HepG2 (cell line): ENCODE data around the gene E2F1. TPM values are rescaled to one million over a fixed set of nuclear protein-coding genes. Genes with fewer than 3 reads are reported as not detected.
A peak's percentile ranks its signal among the peaks of the same experiment; 100 is the strongest.

Experiments used
- CCAR2 ChIP-seq: fragments of 200-400 bp; formaldehyde crosslinking; optimal IDR thresholded peaks from 2 replicates; pipeline ENCODE3; 2018; ENCODE audit warnings: low read depth, mild to moderate bottlenecking, low read length, moderate library complexity
- JUNB ChIP-seq: sonication (generic); formaldehyde crosslinking; IDR thresholded peaks from 2 replicates; pipeline ENCODE4 v1.8.0; 2022; ENCODE audit warnings: missing genetic modification reagents, mild to moderate bottlenecking, borderline replicate concordance
- MAX ChIP-seq: IDR thresholded peaks from 2 replicates; pipeline ENCODE4 v1.6.1; 2012; ENCODE audit warnings: inconsistent platforms
- MXD4 ChIP-seq: IDR thresholded peaks from 2 replicates; pipeline ENCODE4 v1.6.1; 2016; ENCODE audit warnings: mild to moderate bottlenecking, missing biosample characterization, missing genetic modification reagents
- RELA ChIP-seq: sonication (generic); formaldehyde crosslinking; IDR thresholded peaks from 2 replicates; pipeline ENCODE4 v1.4.0; 2020; ENCODE audit warnings: missing genetic modification reagents
- SIN3B ChIP-seq: fragments of 150-350 bp; IDR thresholded peaks from 2 replicates; pipeline ENCODE4 v1.6.1; 2014; ENCODE audit warnings: low read length
- TBP ChIP-seq: sonication (generic); formaldehyde crosslinking; IDR thresholded peaks from 2 replicates; pipeline ENCODE4 v1.5.0; 2020; ENCODE audit warnings: missing genetic modification reagents
- ZBTB38 ChIP-seq: sonication (generic); formaldehyde crosslinking; IDR thresholded peaks from 2 replicates; pipeline ENCODE4 v1.5.1; 2020; ENCODE audit warnings: mild to moderate bottlenecking, missing genetic modification reagents
- ZFP36L2 ChIP-seq: sonication (generic); formaldehyde crosslinking; IDR thresholded peaks from 2 replicates; pipeline ENCODE4 v1.4.0; 2020; ENCODE audit warnings: missing genetic modification reagents
- ZMAT5 ChIP-seq: sonication (generic); formaldehyde crosslinking; IDR thresholded peaks from 2 replicates; pipeline ENCODE4 v1.5.0; 2020; ENCODE audit warnings: mild to moderate bottlenecking, low read depth, missing genetic modification reagents, borderline replicate concordance
- ZMYM3 ChIP-seq: sonication (generic); formaldehyde crosslinking; IDR thresholded peaks from 2 replicates; pipeline ENCODE4 v1.5.1; 2020; ENCODE audit warnings: mild to moderate bottlenecking, missing genetic modification reagents
- ZNF704 ChIP-seq: sonication (generic); formaldehyde crosslinking; IDR thresholded peaks from 2 replicates; pipeline ENCODE4 v1.8.1; 2023; ENCODE audit warnings: mild to moderate bottlenecking, inconsistent platforms, moderate library complexity, missing genetic modification reagents, borderline replicate concordance
- ZNF781 ChIP-seq: sonication (generic); formaldehyde crosslinking; IDR thresholded peaks from 2 replicates; pipeline ENCODE4 v1.5.1; 2020; ENCODE audit warnings: borderline replicate concordance, mild to moderate bottlenecking, missing genetic modification reagents; ENCODE audit errors: not compliant biosample characterization
- ZSCAN21 ChIP-seq: sonication (generic); formaldehyde crosslinking; IDR thresholded peaks from 2 replicates; pipeline ENCODE4 v1.8.0; 2022; ENCODE audit warnings: mild to moderate bottlenecking, missing genetic modification reagents, moderate library complexity, borderline replicate concordance
- polyA plus RNA-seq, 8 experiments: library from polyadenylated mRNA; depleted of rRNA in 3 of 8; stranded (reverse) in 7 of 8; unstranded in 1 of 8; fragments of >200 nt; fragmentation: Illumina TruSeq in 4 of 8; extraction: Trizol in 4 of 8; gene quantifications; 2 replicates each; pipeline versions ENCODE4 v1.2.1 to v1.2.3, GENCODE V29; 2011 to 2016; ENCODE audit warnings: low read depth in 4 of 8, missing spikeins in 1 of 8, mixed read lengths in 1 of 8; ENCODE audit not compliant: insufficient read depth in 1 of 8
- total RNA-seq, 5 experiments: library from RNA; depleted of rRNA; stranded (reverse); fragments of >200 nt; fragmentation: Illumina TruSeq; extraction: Trizol; gene quantifications; 2 replicates each; pipeline ENCODE4 v1.2.3, GENCODE V29; 2016; ENCODE audit warnings: low read depth in 1 of 5
- TF ChIP-seq, protein P1 (sequence below), 2 experiments: sonication (generic) in 1 of 2; formaldehyde crosslinking in 1 of 2; IDR thresholded peaks; 2 replicates each; pipeline versions ENCODE4 v1.5.1 to v1.6.1; 2011 to 2020; ENCODE audit warnings: borderline replicate concordance in 1 of 2, low read depth in 1 of 2, low read length in 1 of 2, mild to moderate bottlenecking in 1 of 2, missing genetic modification reagents in 1 of 2, moderate library complexity in 1 of 2
- TF ChIP-seq, protein P2 (sequence below): sonication (generic); formaldehyde crosslinking; IDR thresholded peaks from 2 replicates; pipeline ENCODE4 v1.5.0; 2020; ENCODE audit warnings: mild to moderate bottlenecking, missing genetic modification reagents
- TF ChIP-seq, protein P3 (sequence below), 2 experiments: sonication (generic) in 1 of 2; formaldehyde crosslinking in 1 of 2; IDR thresholded peaks; 2 replicates each; pipeline versions ENCODE4 v1.6.1 to v1.9.0; 2014 to 2022; ENCODE audit warnings: antibody characterized with exemption in 1 of 2, borderline replicate concordance in 1 of 2, inconsistent platforms in 1 of 2, low read depth in 1 of 2, missing genetic modification reagents in 1 of 2

E2F1 gene
- total and polyA plus RNA-seq, 2 of the 13 experiments (the other 11 are each of a cell fraction or from before 2014, with no cell fraction given) = 25.5 to 39.4 TPM

GRCh38 chr20:33673114-33673409, 13.1 kb downstream of the E2F1 start (continued):
- TF ChIP-seq, protein P1, sequence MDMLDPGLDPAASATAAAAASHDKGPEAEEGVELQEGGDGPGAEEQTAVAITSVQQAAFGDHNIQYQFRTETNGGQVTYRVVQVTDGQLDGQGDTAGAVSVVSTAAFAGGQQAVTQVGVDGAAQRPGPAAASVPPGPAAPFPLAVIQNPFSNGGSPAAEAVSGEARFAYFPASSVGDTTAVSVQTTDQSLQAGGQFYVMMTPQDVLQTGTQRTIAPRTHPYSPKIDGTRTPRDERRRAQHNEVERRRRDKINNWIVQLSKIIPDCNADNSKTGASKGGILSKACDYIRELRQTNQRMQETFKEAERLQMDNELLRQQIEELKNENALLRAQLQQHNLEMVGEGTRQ (IDR thresholded peaks at IDR 0.05; ENCODE audit: low read depth, low read length) = no peak
- TF ChIP-seq, protein P1 (CRISPR knock-in tag; IDR thresholded peaks at IDR 0.05; ENCODE audit: borderline replicate concordance) = no peak
- no peak for TF ChIP-seq ZBTB38
- TF ChIP-seq MAX = no peak
- peak; percentile 79; the same call in 1 of the 2 replicates for TF ChIP-seq TBP (CRISPR knock-in tag)
- TF ChIP-seq RELA (CRISPR knock-in tag) = no peak
- no peak for TF ChIP-seq ZFP36L2 (CRISPR knock-in tag)
- TF ChIP-seq JUNB (CRISPR knock-in tag) = no peak
- no peak for TF ChIP-seq SIN3B
- TF ChIP-seq, protein P2, sequence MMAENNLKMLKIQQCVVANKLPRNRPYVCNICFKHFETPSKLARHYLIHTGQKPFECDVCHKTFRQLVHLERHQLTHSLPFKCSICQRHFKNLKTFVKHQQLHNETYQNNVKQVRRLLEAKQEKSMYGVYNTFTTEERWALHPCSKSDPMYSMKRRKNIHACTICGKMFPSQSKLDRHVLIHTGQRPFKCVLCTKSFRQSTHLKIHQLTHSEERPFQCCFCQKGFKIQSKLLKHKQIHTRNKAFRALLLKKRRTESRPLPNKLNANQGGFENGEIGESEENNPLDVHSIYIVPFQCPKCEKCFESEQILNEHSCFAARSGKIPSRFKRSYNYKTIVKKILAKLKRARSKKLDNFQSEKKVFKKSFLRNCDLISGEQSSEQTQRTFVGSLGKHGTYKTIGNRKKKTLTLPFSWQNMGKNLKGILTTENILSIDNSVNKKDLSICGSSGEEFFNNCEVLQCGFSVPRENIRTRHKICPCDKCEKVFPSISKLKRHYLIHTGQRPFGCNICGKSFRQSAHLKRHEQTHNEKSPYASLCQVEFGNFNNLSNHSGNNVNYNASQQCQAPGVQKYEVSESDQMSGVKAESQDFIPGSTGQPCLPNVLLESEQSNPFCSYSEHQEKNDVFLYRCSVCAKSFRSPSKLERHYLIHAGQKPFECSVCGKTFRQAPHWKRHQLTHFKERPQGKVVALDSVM (CRISPR knock-in tag) = no peak
- no peak for TF ChIP-seq ZNF781 (CRISPR knock-in tag)
- TF ChIP-seq, protein P3, sequence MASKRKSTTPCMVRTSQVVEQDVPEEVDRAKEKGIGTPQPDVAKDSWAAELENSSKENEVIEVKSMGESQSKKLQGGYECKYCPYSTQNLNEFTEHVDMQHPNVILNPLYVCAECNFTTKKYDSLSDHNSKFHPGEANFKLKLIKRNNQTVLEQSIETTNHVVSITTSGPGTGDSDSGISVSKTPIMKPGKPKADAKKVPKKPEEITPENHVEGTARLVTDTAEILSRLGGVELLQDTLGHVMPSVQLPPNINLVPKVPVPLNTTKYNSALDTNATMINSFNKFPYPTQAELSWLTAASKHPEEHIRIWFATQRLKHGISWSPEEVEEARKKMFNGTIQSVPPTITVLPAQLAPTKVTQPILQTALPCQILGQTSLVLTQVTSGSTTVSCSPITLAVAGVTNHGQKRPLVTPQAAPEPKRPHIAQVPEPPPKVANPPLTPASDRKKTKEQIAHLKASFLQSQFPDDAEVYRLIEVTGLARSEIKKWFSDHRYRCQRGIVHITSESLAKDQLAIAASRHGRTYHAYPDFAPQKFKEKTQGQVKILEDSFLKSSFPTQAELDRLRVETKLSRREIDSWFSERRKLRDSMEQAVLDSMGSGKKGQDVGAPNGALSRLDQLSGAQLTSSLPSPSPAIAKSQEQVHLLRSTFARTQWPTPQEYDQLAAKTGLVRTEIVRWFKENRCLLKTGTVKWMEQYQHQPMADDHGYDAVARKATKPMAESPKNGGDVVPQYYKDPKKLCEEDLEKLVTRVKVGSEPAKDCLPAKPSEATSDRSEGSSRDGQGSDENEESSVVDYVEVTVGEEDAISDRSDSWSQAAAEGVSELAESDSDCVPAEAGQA (IDR thresholded peaks at IDR 0.05; ENCODE audit: low read depth) = no peak
- TF ChIP-seq, protein P3 (CRISPR knock-in tag; IDR thresholded peaks at IDR 0.05; ENCODE audit: borderline replicate concordance) = no peak
- no peak for TF ChIP-seq ZSCAN21 (CRISPR knock-in tag)
- TF ChIP-seq ZMAT5 (CRISPR knock-in tag) = no peak
- TF ChIP-seq ZMYM3 (CRISPR knock-in tag) = no peak
- TF ChIP-seq CCAR2 = no peak
- 0 out of 2 replicates have a peak, but pooled peaks have one; percentile 84 for TF ChIP-seq ZNF704 (CRISPR knock-in tag)
- 0 out of 2 replicates have a peak, but pooled peaks have one; percentile 2 for TF ChIP-seq MXD4
